Measurements from ENCODE around the gene FAM114A1.

Gene FAM114A1

DNA sequence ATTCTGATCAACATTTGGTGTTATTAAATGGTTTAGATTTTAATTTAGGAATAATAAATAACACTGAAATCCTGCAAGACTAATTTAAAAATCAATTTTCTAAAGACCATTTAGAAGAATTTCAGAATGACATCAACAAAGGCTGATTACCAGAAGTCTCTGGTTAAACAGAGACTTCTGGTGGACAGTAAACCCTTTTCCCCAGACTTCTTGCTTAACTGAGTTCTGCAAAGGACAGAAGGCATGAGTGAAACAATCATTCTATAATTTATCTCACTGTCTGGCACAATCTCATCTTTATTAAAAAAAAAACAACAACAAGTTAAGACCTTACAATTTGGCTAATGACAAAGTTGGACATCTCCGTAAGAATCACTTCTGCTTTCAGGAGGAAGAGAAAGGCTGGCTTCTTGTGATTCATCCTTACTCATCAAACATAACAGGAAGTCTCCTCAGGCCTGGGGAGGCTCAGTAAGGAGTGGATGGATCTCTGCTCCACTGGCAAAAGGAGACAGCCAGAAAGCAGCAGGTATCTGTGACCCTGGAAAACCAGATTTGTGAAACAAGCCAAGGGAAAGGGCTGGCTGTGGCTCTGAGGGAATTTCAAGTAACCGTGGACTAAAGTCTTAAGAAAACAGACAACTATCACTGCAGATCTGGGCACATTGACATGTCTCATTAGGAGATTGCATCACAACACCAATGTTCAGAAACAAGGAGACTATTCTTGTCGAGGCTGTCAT, 10.1 kb upstream of the FAM114A1 start:
- DNase-seq (ENCODE audit: insufficient read length, low spot score) (peak; percentile 61), FAIRE-seq (peak; percentile 36)

DNA sequence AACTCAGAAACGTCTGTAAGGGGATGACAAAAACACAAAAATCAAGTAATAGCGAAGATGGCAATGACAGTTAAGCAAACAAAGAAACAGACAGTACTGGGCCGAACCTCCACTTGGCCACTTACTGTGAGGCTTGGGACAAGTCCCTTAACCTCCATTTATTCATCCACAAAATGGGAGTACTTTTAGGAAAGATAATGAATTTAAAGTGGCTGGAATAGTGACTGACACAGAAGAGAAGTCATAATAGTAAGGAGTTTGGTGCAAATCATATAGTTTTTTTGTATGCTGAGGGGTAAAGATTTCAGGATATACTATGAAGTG, 9.5 kb upstream of the FAM114A1 start:
- FAIRE-seq: no peak

DNA sequence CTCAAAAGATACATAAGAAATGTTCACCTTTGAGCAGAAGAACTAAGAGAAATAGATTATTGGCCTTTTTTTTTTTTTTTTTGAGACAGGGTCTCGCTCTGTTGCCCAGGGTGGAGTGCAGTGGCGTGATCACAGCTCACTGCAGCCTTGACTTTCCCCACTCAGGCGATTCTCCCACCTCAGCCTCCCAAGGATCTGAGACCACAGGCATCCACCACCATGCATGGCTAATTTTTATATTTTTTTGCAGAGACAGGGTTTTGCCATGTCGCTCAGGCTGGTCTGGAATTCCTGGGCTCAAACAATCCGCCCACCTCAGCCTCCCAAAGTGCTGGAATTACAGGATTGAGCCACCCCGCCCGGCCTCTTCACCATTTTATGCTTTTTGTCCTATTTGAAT, 8.1 kb upstream of the FAM114A1 start:
- DNase-seq (ENCODE audit: insufficient read length, low spot score) (no peak), FAIRE-seq (no peak)

More for the DNA sequence above, 9.5 kb upstream of the FAM114A1 start:
- no peak for DNase-seq (ENCODE audit: insufficient read length, low spot score)

DNA sequence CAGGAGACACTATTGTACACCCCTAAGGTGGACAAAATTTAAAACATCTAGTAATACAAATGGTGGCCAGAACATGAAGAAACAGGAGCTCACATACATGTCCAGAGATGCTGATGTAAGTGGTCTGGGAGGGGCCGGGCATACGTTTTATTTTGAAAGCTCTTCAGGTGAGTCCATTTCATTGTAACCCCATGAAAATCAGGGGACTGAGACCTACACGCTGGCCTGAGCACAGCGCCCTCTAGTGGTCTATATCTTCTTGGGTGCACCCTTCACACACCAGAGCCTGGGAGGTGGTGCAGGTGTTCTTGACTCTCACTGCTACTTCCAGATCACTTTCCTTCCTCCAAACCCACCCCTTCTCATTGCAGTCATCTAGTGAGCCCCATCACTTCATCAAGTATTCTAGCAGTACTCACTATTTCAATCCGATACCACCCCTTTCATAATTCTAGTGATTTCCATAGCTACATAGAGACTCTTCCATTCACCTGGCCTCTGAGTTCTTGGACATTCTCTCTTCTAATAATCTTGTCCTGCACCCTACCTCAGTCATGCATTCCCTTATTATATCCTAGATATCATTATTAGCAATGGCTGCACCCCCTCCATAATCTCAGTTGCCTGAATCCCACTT, 6.7 kb upstream of the FAM114A1 start:
- DNase-seq (ENCODE audit: insufficient read length, low spot score): peak; percentile 40

DNA sequence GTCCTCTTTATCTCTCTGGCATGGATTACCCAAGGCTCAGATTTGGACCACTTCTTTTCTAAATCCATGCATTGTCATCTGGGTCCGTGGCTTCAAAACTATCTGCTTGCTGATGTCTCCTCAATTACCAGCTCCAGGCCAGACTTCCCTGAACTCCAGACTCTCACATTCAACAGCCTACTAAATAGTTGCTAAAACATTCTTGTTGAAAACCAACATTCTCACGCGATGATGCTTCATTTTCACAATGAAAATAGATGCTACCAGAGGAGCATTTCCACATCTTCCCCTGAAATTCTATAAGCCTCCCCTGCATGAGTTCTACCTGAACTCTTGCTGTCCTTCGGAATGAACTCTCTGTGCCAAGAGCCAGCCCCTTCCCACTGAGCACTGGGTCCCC, 5.8 kb upstream of the FAM114A1 start:
- no peak for DNase-seq (ENCODE audit: insufficient read length, low spot score)
- FAIRE-seq: no peak

More for the DNA sequence above, 6.7 kb upstream of the FAM114A1 start:
- FAIRE-seq: no peak

DNA sequence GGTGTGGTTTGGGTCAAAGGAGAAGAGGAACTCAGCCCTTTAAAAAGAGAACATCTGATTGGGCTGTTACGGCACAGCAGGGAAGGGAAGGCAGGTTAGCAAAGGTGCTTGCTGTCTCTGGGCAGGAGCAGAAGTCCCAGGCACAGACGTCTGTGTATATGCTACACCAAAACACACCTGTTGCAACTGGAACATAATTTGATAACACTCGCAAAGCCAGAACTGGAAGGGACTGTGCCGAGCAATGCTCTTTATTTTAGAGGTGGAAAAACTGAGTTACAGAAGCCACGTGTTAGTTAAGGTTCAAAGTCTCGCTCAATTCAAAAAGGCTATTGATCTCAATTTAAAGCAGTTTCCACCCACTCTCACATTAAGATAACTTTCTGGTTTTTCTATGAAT, 2.2 kb upstream of the FAM114A1 start:
- DNase-seq (ENCODE audit: insufficient read length, low spot score) (no peak), FAIRE-seq (no peak)

DNA sequence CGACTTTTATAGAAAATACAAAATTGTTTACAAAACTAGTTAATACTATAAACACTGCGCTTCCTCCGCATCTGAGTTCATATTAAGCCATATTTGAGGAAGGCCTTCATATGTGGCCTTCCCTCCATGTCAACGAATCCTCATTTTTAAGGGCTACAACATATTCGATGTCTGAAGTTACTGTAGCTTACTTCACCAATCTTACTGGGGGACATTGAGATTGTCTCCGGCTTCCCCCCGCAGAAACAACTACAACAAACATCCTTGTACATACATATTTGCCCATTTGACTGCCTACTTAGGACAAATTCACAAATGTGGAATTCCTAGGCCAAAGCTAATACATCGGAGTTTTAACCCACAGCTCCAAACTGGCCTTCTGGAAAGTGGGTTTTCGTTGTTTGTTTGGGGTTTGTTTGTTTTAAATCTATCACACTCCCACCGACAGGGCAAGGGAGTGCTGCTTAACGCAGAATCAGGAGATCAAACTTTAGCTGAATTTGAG, 581 bp upstream of the FAM114A1 start:
- DNase-seq (ENCODE audit: insufficient read length, low spot score) (no peak), FAIRE-seq (no peak)

DNA sequence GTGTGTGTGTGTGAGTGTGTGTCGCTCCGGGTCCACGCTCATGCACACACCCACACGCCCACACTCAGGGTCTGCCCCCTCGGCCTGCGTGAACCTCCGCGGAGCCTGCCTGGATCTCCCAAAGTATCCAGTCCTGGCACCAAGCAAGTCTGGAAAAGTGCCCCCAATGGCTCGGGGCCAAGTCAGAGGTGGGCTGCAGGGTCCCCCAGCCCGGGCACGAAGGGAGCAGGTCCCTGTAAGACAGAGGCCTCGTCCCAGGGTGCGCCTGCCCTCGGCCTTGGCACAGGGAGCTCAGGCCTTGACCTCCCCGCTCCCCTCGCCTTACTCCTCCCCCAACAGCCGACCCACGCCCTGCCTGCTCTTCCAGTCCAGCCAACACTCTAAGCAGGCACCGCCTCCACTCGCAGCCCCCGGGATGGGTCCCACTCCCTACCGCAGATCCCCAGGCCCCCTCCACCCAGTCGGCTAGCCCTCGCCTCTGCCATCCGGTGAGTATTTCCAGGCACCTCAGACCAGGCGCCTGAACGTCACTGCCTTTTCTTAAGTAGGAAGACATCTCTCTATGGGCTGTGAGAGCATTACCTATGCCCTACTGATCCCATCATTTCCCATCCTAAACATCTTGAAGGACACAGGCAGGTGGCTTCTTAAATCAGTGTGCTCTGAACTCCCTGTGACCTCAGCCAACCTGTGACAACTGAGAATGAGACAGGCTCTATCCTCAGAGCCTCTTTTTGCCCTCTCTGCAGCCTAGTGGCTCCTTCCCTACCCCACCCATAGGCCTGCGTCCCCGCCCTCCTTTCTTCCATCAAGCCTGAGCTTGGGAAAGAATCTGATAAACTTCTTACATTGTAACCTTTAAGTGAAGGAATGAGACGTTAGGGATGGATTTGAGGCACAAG, 704 bp downstream of the FAM114A1 start:
- FAIRE-seq (no peak), DNase-seq (ENCODE audit: insufficient read length, low spot score) (no peak)

DNA sequence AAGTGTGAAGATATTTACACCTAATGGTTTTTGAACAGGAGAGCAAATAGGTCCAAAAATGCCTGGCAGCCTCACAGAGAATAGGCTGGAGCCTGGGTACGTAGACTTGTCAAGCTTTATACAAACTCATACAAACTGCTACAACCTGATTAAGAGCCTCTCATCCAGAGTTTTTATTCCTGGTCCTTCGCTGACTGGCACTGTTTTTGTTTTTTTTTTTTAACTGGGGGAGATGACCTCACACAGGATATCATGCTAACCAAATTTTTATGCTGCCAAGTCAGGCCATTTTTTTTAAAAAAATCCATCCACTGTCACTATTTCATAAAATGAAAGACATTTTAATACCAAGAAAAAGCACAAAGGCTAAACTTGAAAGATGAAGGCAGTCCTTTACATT, 1.9 kb downstream of the FAM114A1 start:
- no peak for DNase-seq (ENCODE audit: insufficient read length, low spot score)
- FAIRE-seq: no peak

DNA sequence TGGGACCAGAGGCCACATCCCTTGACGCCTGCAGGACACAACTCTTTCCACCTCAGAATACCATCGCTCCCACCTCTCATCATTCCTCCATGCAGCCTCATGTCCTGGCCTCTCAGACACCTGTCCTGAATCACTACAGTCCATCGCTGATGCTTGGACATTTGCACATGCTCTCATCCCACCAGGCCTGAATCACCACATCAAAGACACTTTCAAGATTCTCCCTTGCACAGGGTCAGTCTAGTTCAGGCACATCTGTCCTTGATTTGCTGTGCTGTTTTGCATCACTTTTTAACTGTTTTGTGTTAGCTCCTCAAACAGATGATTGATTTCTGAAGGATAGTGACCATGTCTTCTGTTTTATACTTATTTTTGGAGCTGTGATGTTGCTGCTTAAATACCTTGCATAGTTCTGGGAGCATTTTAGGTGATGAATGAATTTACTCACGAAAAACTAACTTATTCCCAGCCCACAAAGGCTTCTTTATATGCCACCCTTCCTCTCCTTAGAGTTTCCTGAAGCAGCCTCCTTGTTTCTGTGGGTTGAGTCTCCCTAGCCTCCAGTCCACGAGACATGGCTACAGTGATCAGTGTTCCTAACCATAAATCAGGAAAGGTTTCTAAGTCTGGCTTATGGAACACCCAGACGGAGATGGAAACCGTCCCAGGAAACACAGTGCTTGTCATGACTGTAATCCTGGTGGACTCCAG, 2.6 kb downstream of the FAM114A1 start:
- no peak for FAIRE-seq
- DNase-seq (ENCODE audit: insufficient read length, low spot score): no peak

DNA sequence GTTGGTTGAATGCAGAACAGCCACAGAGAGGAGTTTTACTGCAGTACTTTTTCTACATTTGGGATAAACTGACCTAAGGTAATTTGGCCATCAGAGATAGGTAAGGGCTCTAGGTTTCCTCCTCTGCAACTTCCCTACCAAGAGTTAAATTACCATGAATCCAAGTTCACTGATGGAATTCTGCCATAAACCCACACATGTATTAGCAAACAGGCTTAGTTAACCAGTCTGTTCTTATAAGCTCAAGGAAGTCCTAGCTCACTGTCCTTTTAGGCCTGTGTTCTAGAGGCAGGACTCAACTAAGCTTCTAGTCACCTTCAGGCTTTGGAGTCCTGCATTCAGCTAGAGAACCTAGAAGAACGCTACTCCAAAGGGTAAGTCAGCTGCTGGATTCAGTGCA, 4.0 kb downstream of the FAM114A1 start:
- FAIRE-seq (no peak), DNase-seq (ENCODE audit: insufficient read length, low spot score) (no peak)

DNA sequence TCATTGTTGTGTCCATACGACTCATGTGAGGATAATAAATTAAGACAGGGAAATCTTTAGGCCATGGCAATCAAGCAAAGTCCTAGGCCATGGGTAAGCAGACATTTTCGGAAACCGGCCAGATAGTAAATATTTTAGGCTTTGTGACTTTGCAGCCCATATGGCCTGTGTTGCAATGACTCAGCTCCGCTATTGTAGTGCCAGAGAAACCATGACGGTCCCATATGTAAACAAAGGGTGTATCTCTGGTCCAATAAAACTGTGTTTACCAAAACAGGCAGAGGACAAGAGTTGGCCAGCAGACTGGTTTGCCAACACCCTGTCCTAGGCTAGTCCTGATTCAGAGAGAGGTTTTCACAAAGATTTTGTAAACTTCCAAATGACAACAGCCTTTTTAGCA, 5.0 kb downstream of the FAM114A1 start:
- no peak for DNase-seq (ENCODE audit: insufficient read length, low spot score)
- no peak for FAIRE-seq

DNA sequence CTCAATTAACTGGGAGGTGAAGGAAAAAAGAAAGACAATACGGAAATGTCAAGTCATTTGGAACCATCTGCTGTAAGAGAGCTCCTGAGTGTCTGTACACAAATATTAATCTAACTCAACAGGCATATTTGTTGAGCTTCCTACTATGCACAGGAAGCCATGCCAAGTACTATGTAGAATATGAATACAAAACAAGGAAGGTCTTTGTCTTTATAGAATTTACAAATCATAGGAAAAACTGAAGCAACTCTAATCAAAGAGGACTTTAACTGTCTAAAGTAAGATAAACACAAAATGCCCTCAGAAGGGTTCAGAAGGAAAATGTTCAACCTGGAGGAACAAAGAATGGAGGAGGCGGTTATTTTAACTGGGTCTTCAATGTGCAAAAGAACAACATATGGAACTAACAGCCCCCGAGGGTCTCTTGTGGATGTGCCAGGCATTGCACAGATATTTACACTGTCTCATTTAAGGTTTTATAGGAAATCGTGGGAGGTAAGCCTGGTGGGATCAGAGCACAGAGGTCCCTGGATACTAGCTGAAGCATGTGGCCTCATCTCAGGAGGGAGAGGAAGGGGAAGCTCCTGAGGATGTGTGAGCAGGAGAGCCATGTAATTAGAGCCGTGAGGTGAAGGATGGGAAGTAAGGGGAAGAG, 5.8 kb downstream of the FAM114A1 start:
- FAIRE-seq (no peak), DNase-seq (ENCODE audit: insufficient read length, low spot score) (no peak)

DNA sequence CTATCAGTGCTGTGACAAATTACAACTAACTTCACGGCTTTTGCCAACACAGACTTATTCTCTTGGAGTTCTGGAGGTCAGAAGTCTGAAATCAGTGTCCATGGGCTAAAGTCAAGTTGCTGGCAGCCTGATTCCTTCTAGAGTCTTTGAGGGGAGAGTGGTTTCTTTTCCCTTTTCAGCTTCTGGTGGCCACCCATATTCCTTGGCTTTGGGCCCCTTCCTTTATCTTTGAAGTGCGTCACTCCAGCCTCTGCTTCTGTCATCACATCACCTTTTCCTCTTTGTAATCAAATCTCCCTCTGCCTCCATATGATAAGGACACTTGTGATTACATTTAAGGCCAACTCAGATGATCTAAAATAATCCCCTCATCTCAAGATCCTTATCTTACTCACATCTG, 9.0 kb downstream of the FAM114A1 start:
- FAIRE-seq: no peak
- no peak for DNase-seq (ENCODE audit: insufficient read length, low spot score)

DNA sequence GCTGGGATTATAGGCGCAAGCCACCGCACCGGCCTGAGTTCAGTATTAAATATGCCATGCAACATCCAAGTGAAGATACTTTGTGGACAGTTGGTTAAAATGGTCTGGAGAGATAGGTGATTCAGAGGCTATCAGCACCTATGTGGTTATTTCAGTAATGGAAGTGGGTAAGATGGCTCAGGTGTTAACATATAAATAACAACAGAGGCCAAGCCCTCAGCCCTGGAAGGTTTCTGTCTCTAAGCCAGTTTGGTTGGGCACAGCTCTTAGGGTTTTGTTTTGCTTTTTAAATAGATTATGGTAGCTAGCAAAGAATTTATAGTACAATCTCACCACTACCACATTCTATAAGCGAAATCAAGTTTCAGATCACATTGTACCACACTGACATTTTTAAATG, 16.6 kb downstream of the FAM114A1 start:
- no peak for FAIRE-seq
- no peak for DNase-seq (ENCODE audit: insufficient read length, low spot score)

DNA sequence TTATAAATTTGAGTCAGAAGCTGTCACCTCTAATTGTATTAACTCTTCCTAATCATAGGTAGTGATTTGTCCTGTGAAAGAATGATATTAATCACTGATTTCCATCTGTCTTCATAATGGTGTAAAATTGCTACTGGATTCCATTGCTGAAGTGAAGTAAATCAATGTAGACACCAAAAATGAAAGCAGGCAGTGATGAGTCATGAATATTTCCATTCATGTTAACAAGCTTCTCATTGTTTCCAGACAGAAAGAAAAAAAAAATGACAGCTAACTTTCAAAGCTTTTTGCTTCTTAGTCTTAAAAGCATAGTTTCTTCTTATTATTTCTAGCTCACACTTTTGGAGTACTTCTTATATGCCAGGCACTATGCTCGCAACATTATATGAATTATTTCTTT, 21.5 kb downstream of the FAM114A1 start:
- FAIRE-seq (no peak), DNase-seq (ENCODE audit: insufficient read length, low spot score) (peak; percentile 79)

DNA sequence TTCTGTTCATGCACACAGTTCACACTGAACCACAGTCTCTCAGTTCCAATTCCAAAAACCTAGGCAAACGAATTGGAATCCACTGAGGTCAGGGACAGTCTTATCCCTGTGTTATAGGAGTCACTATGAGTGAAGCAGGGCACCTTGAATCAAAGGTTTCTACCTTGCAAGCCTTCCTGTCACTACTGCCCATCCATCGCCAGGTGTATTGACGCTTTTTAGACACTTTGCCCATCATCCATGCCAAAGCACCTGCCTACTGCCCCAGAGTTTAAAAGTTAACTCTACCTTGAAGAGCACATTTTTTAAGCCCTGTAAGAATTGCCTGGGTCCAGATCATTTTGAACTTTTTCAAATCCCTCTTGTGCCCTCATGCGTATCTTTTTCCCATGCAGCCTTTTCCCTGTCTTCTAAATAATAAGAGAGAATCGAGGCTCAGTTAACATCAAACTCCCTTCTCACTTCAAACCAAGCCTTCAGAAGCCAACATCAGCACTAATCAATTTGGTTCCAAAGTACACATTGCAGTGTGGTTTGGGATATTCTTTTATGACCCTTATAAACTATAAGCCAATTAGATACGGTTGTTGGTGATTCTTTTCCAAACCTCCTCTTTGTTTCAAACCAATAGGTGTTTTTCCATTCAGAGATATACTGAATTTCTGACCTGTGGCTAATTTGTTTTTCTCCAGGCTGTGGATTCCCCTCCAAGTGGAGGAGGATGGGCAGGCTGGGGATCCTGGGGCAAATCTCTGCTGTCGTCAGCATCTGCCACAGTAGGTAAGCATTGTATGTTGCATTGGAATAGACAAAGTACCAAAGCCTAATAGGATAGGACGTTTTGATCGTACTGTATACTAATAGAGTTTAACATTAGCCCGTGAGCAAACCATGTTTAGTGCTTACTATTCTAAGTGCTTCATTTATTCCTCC, 23.7 kb downstream of the FAM114A1 start:
- FAIRE-seq: no peak
- no peak for DNase-seq (ENCODE audit: insufficient read length, low spot score)

DNA sequence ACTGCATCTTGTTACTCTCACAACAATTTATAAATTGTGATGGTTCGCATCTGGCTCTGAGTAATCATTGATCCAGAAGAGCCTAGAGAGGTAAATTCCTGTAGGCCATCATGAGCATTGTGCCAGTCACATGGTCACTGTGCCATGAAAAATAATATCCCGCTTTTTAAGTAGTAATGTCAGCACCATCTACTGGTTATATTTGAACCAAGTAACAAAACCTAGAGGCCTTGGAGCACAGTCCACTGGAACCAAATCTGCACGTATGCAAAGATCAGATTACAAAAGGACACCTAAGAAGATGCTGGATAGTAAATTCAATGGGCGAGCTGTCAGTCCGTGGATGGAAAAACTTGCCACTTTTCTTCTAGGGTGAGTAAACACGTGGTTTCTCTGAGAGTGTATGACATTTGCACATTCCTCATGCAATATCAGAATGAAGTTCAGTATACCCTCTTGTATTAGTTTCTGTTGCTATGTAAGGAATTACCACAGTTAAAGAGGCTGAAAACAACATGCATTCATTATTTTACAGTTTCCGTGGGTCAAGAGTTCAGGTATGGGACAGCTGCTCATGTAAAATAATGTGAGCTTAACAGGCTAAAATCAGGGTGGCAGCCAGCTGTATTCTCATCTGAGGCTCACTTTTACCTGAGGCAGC, 26.8 kb downstream of the FAM114A1 start:
- FAIRE-seq (no peak), DNase-seq (ENCODE audit: insufficient read length, low spot score) (no peak)

DNA sequence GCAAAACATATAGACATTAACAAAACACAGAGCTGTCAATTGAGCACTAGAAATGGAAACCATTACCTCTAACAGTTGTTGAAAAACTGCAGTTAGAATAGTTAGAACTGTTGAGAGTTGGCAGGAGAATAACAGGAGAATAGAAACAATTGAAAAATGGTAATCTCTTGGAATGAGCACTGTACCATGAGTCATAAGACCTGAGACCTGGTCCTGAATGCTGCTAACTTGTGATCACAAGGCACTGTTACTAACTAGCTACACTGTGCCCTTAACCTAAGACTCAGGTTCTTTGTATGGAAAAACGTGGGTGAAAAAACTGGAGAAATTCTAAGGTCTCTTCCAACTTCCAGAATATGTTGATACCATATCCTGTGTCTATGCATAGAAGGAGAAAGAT, 29.3 kb downstream of the FAM114A1 start:
- FAIRE-seq (no peak), DNase-seq (ENCODE audit: insufficient read length, low spot score) (no peak)

All from HTR-8/SVneo (cell line).